ENCODE measurements around the gene NME9. TPM values are rescaled to one million over a fixed set of nuclear protein-coding genes. Genes with fewer than 3 reads are reported as not detected.

The NME9 gene
- polyA plus RNA-seq, 2 of the 4 experiments (the other 2 are of a cell fraction): 0.05 TPM; not detected in 1

DNA sequence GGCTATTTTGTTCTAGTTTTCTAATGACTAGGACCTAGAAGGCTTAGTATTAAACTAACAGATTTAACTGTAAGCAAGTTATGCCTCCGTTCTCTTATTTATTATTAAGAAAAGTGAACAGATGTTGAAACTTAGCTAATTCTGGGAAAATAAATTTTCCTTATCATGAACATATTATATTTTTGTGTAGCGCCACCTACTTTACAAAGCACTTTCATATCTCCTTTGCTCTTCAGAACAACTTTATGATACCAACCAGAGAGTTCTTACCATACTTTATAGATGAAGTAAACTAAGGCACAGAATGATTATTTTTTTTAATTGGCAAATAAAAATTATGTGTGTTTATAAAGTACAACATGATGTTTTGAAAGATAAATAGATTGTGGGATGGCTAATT, 59.4 kb downstream of the NME9 start:
- 86% methylated on average over 2 of the region's 2 CpGs for WGBS (ENCODE audit: missing lambda C conversion rate)
- no peak for FAIRE-seq
- TF ChIP-seq ZC3H11A (IDR thresholded peaks at IDR 0.05): no peak
- TF ChIP-seq HOXA7 (CRISPR knock-in tag; IDR thresholded peaks at IDR 0.05): no peak
- TF ChIP-seq RARB (CRISPR knock-in tag; IDR thresholded peaks at IDR 0.05): no peak
- TF ChIP-seq ESRRA (IDR thresholded peaks at IDR 0.05; ENCODE audit: borderline replicate concordance, low read length): no peak
- TF ChIP-seq HDAC2 (IDR thresholded peaks at IDR 0.05): no peak
- no peak for TF ChIP-seq TFCP2L1 (CRISPR knock-in tag; IDR thresholded peaks at IDR 0.05)
- TF ChIP-seq EHF (CRISPR knock-in tag; IDR thresholded peaks at IDR 0.05): no peak
- no peak for TF ChIP-seq HEYL (CRISPR knock-in tag; IDR thresholded peaks at IDR 0.05)
- no peak for TF ChIP-seq FOXS1 (CRISPR knock-in tag; IDR thresholded peaks at IDR 0.05)
- no peak for TF ChIP-seq GATA3 (IDR thresholded peaks at IDR 0.05; ENCODE audit: borderline replicate concordance)
- TF ChIP-seq NPAS2 (CRISPR knock-in tag; IDR thresholded peaks at IDR 0.05; ENCODE audit: borderline replicate concordance): no peak
- TF ChIP-seq, protein P1, sequence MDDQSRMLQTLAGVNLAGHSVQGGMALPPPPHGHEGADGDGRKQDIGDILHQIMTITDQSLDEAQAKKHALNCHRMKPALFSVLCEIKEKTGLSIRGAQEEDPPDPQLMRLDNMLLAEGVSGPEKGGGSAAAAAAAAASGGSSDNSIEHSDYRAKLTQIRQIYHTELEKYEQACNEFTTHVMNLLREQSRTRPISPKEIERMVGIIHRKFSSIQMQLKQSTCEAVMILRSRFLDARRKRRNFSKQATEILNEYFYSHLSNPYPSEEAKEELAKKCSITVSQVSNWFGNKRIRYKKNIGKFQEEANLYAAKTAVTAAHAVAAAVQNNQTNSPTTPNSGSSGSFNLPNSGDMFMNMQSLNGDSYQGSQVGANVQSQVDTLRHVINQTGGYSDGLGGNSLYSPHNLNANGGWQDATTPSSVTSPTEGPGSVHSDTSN (IDR thresholded peaks at IDR 0.05): no peak
- TF ChIP-seq, protein P2, sequence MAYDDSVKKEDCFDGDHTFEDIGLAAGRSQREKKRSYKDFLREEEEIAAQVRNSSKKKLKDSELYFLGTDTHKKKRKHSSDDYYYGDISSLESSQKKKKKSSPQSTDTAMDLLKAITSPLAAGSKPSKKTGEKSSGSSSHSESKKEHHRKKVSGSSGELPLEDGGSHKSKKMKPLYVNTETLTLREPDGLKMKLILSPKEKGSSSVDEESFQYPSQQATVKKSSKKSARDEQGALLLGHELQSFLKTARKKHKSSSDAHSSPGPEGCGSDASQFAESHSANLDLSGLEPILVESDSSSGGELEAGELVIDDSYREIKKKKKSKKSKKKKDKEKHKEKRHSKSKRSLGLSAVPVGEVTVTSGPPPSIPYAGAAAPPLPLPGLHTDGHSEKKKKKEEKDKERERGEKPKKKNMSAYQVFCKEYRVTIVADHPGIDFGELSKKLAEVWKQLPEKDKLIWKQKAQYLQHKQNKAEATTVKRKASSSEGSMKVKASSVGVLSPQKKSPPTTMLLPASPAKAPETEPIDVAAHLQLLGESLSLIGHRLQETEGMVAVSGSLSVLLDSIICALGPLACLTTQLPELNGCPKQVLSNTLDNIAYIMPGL (CRISPR knock-in tag; IDR thresholded peaks at IDR 0.05; ENCODE audit: borderline replicate concordance): no peak
- TF ChIP-seq, protein P3, sequence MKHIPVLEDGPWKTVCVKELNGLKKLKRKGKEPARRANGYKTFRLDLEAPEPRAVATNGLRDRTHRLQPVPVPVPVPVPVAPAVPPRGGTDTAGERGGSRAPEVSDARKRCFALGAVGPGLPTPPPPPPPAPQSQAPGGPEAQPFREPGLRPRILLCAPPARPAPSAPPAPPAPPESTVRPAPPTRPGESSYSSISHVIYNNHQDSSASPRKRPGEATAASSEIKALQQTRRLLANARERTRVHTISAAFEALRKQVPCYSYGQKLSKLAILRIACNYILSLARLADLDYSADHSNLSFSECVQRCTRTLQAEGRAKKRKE (CRISPR knock-in tag; IDR thresholded peaks at IDR 0.05; ENCODE audit: low read depth): no peak
- TF ChIP-seq RNF2 (IDR thresholded peaks at IDR 0.05; ENCODE audit: borderline replicate concordance, low read depth): no peak
- TF ChIP-seq SREBF2 (IDR thresholded peaks at IDR 0.05): no peak
- no peak for TF ChIP-seq MAFK (IDR thresholded peaks at IDR 0.05; ENCODE audit: partially characterized antibody)
- TF ChIP-seq POLR2A (IDR thresholded peaks at IDR 0.05; ENCODE audit: low read length): no peak
- no peak for TF ChIP-seq JUN (IDR thresholded peaks at IDR 0.05)
- no peak for TF ChIP-seq CBX8 (IDR thresholded peaks at IDR 0.05)
- DNase-seq (ENCODE audit: low read depth in 1 of 2, low spot score in 1 of 2): no peak
- no peak overlapping the region for H3K27ac ChIP-seq
- CTCF ChIA-PET: interaction anchor here (0.6 to 1.6 kb wide), 7 partner anchors 9 to 645 kb away, joined by 3 to 4 read pairs (median 3); no protein-coding TSS in a partner anchor
- ATAC-seq: no peak
- POLR2A ChIA-PET: no interaction called here
- no peak overlapping the region for H3K4me2 ChIP-seq
- H3K4me3 ChIP-seq: no peak overlapping the region
- no peaks in the 10 kb centered on the region for H3K4me1 ChIP-seq
- H3K9me3 ChIP-seq: no peaks in the 10 kb centered on the region

DNA sequence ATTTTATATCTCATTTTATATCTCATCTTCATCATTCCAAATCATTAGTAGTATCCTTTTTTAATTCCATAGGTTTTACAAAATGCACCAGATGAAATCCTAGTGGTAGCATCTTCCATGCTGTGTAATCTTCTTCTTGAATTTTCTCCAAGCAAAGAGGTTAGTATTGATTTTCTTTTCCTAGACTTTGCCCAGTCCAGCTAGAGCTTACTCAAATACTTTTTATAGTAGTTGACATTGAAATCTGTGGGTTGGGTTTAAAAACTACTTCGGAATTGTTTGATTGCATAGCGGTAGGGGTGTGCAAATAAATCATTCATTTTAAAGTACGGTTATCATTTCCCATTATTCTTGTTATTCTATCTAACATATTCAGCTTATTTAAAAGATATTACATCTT, 62.6 kb downstream of the NME9 start:
- ChIA-PET CTCF (no interaction called here), POLR2A (no interaction called here)
- FAIRE-seq (no peak), ATAC-seq (no peak), DNase-seq (ENCODE audit: low read depth in 1 of 2, low spot score in 1 of 2) (no peak)
- Histone ChIP-seq H3K4me3 (no peak overlapping the region), H3K4me2 (no peak overlapping the region), H3K9me3 (no peaks in the 10 kb centered on the region), H3K27ac (no peak overlapping the region), H3K4me1 (no peaks in the 10 kb centered on the region)
- 94% methylated on average over 3 of the region's 3 CpGs for WGBS (ENCODE audit: missing lambda C conversion rate)
- no peak for TF ChIP-seq RARB (CRISPR knock-in tag; IDR thresholded peaks at IDR 0.05)
- TF ChIP-seq CEBPB (IDR thresholded peaks at IDR 0.05): no peak
- TF ChIP-seq BHLHE40 (IDR thresholded peaks at IDR 0.05; ENCODE audit: low read depth, low read length): no peak
- TF ChIP-seq, protein P4, sequence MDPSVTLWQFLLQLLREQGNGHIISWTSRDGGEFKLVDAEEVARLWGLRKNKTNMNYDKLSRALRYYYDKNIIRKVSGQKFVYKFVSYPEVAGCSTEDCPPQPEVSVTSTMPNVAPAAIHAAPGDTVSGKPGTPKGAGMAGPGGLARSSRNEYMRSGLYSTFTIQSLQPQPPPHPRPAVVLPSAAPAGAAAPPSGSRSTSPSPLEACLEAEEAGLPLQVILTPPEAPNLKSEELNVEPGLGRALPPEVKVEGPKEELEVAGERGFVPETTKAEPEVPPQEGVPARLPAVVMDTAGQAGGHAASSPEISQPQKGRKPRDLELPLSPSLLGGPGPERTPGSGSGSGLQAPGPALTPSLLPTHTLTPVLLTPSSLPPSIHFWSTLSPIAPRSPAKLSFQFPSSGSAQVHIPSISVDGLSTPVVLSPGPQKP (IDR thresholded peaks at IDR 0.05; ENCODE audit: low read depth, low read length): no peak
- no peak for TF ChIP-seq ZFP36 (IDR thresholded peaks at IDR 0.05; ENCODE audit: borderline replicate concordance, partially characterized antibody)
- no peak for TF ChIP-seq TP53 (CRISPR knock-in tag; IDR thresholded peaks at IDR 0.05)
- TF ChIP-seq NR3C1 (IDR thresholded peaks at IDR 0.05): no peak
- TF ChIP-seq HOXB5 (CRISPR knock-in tag; IDR thresholded peaks at IDR 0.05): no peak
- TF ChIP-seq MAZ (IDR thresholded peaks at IDR 0.05; ENCODE audit: borderline replicate concordance, low read depth, low read length): no peak
- TF ChIP-seq GATA3 (IDR thresholded peaks at IDR 0.05; ENCODE audit: borderline replicate concordance): no peak
- no peak for TF ChIP-seq PHF8 (IDR thresholded peaks at IDR 0.05; ENCODE audit: borderline replicate concordance, low read depth)
- TF ChIP-seq MAFK (IDR thresholded peaks at IDR 0.05; ENCODE audit: partially characterized antibody): no peak
- no peak for TF ChIP-seq HDAC2 (IDR thresholded peaks at IDR 0.05)
- no peak for TF ChIP-seq CBX2 (IDR thresholded peaks at IDR 0.05; ENCODE audit: borderline replicate concordance, low read depth)
- TF ChIP-seq, protein P5, sequence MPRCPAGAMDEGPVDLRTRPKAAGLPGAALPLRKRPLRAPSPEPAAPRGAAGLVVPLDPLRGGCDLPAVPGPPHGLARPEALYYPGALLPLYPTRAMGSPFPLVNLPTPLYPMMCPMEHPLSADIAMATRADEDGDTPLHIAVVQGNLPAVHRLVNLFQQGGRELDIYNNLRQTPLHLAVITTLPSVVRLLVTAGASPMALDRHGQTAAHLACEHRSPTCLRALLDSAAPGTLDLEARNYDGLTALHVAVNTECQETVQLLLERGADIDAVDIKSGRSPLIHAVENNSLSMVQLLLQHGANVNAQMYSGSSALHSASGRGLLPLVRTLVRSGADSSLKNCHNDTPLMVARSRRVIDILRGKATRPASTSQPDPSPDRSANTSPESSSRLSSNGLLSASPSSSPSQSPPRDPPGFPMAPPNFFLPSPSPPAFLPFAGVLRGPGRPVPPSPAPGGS (IDR thresholded peaks at IDR 0.05): no peak
- TF ChIP-seq EP300 (IDR thresholded peaks at IDR 0.05): no peak
- no peak for TF ChIP-seq POLR2A (IDR thresholded peaks at IDR 0.05; ENCODE audit: low read length)
- no peak for TF ChIP-seq ZSCAN20 (CRISPR knock-in tag; IDR thresholded peaks at IDR 0.05)
- TF ChIP-seq, protein P1 (IDR thresholded peaks at IDR 0.05): no peak

Data from A549 (cell line).